Measurements from ENCODE around the gene SLC35F4.

SLC35F4 gene

GRCh38 chr14:57533214-57533613 lies 332.7 kb downstream of the SLC35F4 start:
- no peak for DNase-seq (ENCODE audit: low read depth, low spot score)

- no peak for DNase-seq (ENCODE audit: low read depth, low spot score)
Observed at GRCh38 chr14:57530571-57530970, 335.3 kb downstream of the SLC35F4 start.

- no peak for DNase-seq (ENCODE audit: low read depth, low spot score)
Observed at GRCh38 chr14:57526942-57527341, 338.9 kb downstream of the SLC35F4 start.

DNA sequence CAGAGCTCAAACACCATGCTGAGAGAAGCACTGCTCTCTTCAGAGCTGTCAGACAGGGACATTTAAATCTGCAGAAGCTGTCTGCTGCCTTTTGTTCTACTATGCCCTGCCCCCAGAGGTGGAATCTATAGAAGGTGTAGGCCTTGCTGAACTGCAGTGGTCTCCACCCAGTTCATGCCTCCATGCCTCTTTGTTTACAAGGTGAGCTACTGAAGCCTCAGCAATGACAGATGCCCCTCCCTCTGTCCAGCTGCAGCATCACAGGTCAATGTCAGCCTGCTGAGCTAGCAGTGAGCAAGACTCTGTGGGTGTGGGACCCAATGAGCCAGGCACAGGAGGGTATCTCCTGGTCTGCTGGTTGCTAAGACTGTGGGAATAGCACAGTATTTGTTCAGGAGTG lies 346.8 kb downstream of the SLC35F4 start:
- DNase-seq (ENCODE audit: low read depth, low spot score): no peak

Data from activated CD4-positive, CD25-positive, alpha-beta regulatory T cell treated with anti-CD3 and anti-CD28 coated beads, Interleukin-2, amount 50 U/mL, for 16 hours (primary cell).